Testis (tissue), 2 donors: Measurements from ENCODE around the gene CLIC3.

Source experiments
- POLR2A ChIP-seq: fragments of 450-650 bp; IDR thresholded peaks from one replicate; pipeline ENCODE4 v1.6.1; 2017; ENCODE audit warnings: antibody characterized with exemption, mild to moderate bottlenecking, moderate library complexity
- TF ChIP-seq, protein P1 (sequence below), 3 experiments: fragments of 450-650 bp in 2 of 3; fragments of 200-600 bp in 1 of 3; sonication (generic) in 1 of 3; IDR thresholded peaks; one replicate each; pipeline ENCODE4 v1.5.1; 2016 to 2019; ENCODE audit warnings: antibody characterized with exemption in 3 of 3, mild to moderate bottlenecking in 2 of 3, moderate library complexity in 1 of 3

DNA sequence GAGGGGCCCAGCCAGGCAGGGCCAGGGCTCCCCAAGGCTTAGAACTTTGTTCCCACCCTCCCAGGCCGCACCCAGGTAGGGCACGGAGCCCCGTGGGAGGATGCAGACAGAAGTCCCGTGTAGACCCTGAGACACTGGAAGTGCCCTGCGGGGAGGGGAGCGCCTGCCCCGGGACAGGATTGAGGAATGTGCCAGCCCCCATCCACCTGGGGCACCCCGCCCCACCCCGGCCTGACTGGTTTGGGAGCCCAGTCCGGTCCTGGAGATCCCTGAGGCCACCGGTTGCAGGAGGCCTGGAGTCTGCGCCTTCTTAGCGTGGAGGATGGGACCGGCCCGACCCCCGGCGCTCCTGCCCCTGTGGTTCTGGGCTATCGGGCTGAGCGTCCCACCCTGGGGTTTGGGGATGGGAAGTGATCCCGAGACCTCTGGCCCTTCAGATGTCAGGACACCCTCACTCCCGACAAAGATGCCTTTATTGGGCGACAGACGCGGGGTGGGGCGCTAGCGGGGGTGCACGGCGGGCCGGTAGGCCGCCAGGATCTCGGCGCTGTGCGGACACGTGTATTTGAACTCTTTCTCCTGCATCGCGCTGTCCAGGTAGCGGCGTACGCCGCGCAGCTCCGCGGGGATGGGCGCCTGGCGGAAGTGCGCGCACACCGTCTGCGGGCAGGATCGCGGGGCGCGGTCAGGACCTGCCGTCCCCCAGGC is 2.0 kb downstream of the CLIC3 start:
- TF ChIP-seq POLR2A: no peak
- TF ChIP-seq, protein P1, sequence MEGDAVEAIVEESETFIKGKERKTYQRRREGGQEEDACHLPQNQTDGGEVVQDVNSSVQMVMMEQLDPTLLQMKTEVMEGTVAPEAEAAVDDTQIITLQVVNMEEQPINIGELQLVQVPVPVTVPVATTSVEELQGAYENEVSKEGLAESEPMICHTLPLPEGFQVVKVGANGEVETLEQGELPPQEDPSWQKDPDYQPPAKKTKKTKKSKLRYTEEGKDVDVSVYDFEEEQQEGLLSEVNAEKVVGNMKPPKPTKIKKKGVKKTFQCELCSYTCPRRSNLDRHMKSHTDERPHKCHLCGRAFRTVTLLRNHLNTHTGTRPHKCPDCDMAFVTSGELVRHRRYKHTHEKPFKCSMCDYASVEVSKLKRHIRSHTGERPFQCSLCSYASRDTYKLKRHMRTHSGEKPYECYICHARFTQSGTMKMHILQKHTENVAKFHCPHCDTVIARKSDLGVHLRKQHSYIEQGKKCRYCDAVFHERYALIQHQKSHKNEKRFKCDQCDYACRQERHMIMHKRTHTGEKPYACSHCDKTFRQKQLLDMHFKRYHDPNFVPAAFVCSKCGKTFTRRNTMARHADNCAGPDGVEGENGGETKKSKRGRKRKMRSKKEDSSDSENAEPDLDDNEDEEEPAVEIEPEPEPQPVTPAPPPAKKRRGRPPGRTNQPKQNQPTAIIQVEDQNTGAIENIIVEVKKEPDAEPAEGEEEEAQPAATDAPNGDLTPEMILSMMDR (IDR thresholded peaks at IDR 0.05): no peak
